K562 (cell line): Measurements from ENCODE around the gene ZNF407. TPM values are rescaled to one million over a fixed set of nuclear protein-coding genes. Genes with fewer than 3 reads are reported as not detected.

ENCODE experiments used
- ATAC-seq: fragments of 200-7000 bp; cut with Tn5 transposase; 3 replicates; pipeline ENCODE4 v1.9.1; 2020; ENCODE audit warnings: moderate library complexity
- BruUV-seq: library from RNA; stranded (reverse); fragments of 400-500 nt; replicated peaks from 2 replicates; lab custom pipeline; 2021; lab: Mats Ljungman, UMichigan
- CTCF ChIA-PET: fragments of 300-600 bp; formaldehyde crosslinking; extraction: SDS; loops from one replicate; lab custom pipeline; 2021; ENCODE audit warnings: low intra/inter-chr PET ratio; lab: Yijun Ruan, JAX
- POLR2A ChIA-PET: fragments of 300-600, 350-650 bp; sonication (Branson Sonifier 250); formaldehyde crosslinking; extraction: SDS; loops from one replicate; lab custom pipeline; 2021; ENCODE audit warnings: antibody characterized with exemption, inconsistent platforms; lab: Yijun Ruan, JAX
- DNase-seq, 4 experiments: peaks; one replicate each; pipeline versions ENCODE4 v3.0.0 to v3.0.0-alpha.2; 2011 to 2018; ENCODE audit warnings: low spot score in 3 of 4, mixed read lengths in 3 of 4; ENCODE audit errors: extremely low read depth in 1 of 4
- FAIRE-seq: peaks from 2 replicates; lab custom pipeline; 2011; peaks lifted over from hg19 to GRCh38; lab: Jason Lieb, UNC
- H2AFZ ChIP-seq: 2 replicates; pipeline ENCODE4 v1.6.0; 2011; ENCODE audit warnings: low read depth, low read length, control low read depth, inconsistent platforms
- H3K27ac ChIP-seq: fragments of 200-600 bp; 3 replicates; pipeline ENCODE4 v1.8.0; 2011; ENCODE audit warnings: low read depth, mild to moderate bottlenecking, control low read depth, inconsistent platforms, low read length, moderate library complexity, mixed read lengths; ENCODE audit errors: extremely low read depth
- H3K27me3 ChIP-seq, 2 experiments: fragments of 300-600 bp in 1 of 2; 2 replicates in 1 of 2; 3 replicates in 1 of 2; pipeline versions ENCODE4 v1.6.0 to v1.8.0; 2011; ENCODE audit warnings: inconsistent platforms in 2 of 2, low read length in 2 of 2, mild to moderate bottlenecking in 1 of 2, mixed read lengths in 1 of 2, moderate library complexity in 1 of 2; ENCODE audit not compliant: control insufficient read depth in 2 of 2, insufficient read depth in 2 of 2
- H3K36me3 ChIP-seq: fragments of 300-600 bp; 3 replicates; pipeline ENCODE4 v1.8.0; 2011; ENCODE audit warnings: mild to moderate bottlenecking, low read length, inconsistent platforms; ENCODE audit not compliant: control insufficient read depth, insufficient read depth
- H3K4me1 ChIP-seq, 2 experiments: fragments of 200-600 bp in 1 of 2; replicated peaks in 1 of 2; 2 replicates in 1 of 2; 3 replicates in 1 of 2; pipeline versions ENCODE4 v1.5.1 to v1.8.0; 2011; ENCODE audit warnings: inconsistent platforms in 2 of 2, low read length in 2 of 2, mild to moderate bottlenecking in 1 of 2, mixed read lengths in 1 of 2, moderate library complexity in 1 of 2; ENCODE audit not compliant: control insufficient read depth in 2 of 2, insufficient read depth in 2 of 2
- H3K4me2 ChIP-seq: 2 replicates; pipeline ENCODE4 v1.6.1; 2011; ENCODE audit warnings: low read length, control low read depth, inconsistent platforms, mixed read lengths; ENCODE audit not compliant: insufficient read depth
- H3K4me3 ChIP-seq: fragments of 200-600 bp; sonication (generic), shearing (Covaris generic); 2 replicates; pipeline ENCODE4 v1.5.1; 2016; ENCODE audit warnings: control low read depth, inconsistent platforms
- H3K79me2 ChIP-seq: fragments of 200-600 bp; 3 replicates; pipeline ENCODE4 v1.8.0; 2011; ENCODE audit warnings: low read length, inconsistent platforms; ENCODE audit not compliant: control insufficient read depth, insufficient read depth
- H3K9ac ChIP-seq, 2 experiments: 2 replicates each; pipeline versions ENCODE4 v1.6.0 to v1.6.1; 2011; ENCODE audit warnings: low read depth in 2 of 2, low read length in 2 of 2, control low read depth in 1 of 2, inconsistent platforms in 1 of 2, mild to moderate bottlenecking in 1 of 2, mixed read lengths in 1 of 2; ENCODE audit not compliant: insufficient read depth in 1 of 2
- H3K9me1 ChIP-seq: one replicate; pipeline ENCODE4 v1.6.0; 2011; ENCODE audit warnings: inconsistent platforms, mild to moderate bottlenecking, low read length, moderate library complexity; ENCODE audit not compliant: control insufficient read depth, insufficient read depth
- H3K9me3 ChIP-seq: replicated peaks from 2 replicates; pipeline ENCODE4 v1.5.1; 2011; ENCODE audit warnings: low read depth, low read length, inconsistent platforms; ENCODE audit not compliant: control insufficient read depth, insufficient read depth
- H4K20me1 ChIP-seq: replicated peaks from 2 replicates; pipeline ENCODE4 v1.6.1; 2011; ENCODE audit warnings: low read length, inconsistent platforms, mixed read lengths; ENCODE audit not compliant: control insufficient read depth, insufficient read depth
- CEBPZ ChIP-seq: fragments of 150-350 bp; IDR thresholded peaks from 2 replicates; pipeline ENCODE4 v1.6.1; 2014; ENCODE audit warnings: low read depth, mild to moderate bottlenecking, low read length, borderline replicate concordance
- FOXA1 ChIP-seq: fragments of 450-650 bp; IDR thresholded peaks from 2 replicates; pipeline ENCODE4 v1.6.1; 2016; ENCODE audit warnings: mild to moderate bottlenecking, borderline replicate concordance
- NR0B1 ChIP-seq: fragments of 450-650 bp; IDR thresholded peaks from one replicate; pipeline ENCODE4 v1.6.1; 2018; ENCODE audit warnings: mild to moderate bottlenecking, moderate library complexity; ENCODE audit not compliant: partially characterized antibody
- RBM22 ChIP-seq: fragments of 200-400 bp; formaldehyde crosslinking; IDR thresholded peaks from 2 replicates; pipeline ENCODE4 v1.6.1; 2018; ENCODE audit warnings: low read length, low read depth; ENCODE audit not compliant: poor library complexity, severe bottlenecking
- ZBTB49 ChIP-seq: sonication (generic); formaldehyde crosslinking; IDR thresholded peaks from 2 replicates; pipeline ENCODE4 v1.8.0; 2022; ENCODE audit warnings: missing genetic modification reagents, mild to moderate bottlenecking, borderline replicate concordance
- in situ Hi-C: fragments of 300-500 bp; cut with MboI; formaldehyde crosslinking; loops from 4 replicates; pipeline ENCODE4 v1.15.0; 2018; ENCODE audit warnings: inconsistent platforms, mixed read lengths
- intact Hi-C: fragments of 100-400 bp; cut with micrococcal nuclease; formaldehyde crosslinking; loops from 2 replicates; pipeline ENCODE4 v1.14.2; 2022
- polyA plus RNA-seq, 8 experiments: library from polyadenylated mRNA; depleted of rRNA in 4 of 8; stranded (reverse) in 5 of 8; unstranded in 3 of 8; fragments of >200 nt; fragmentation: Nextera tagmentation in 2 of 8; fragmentation: Illumina TruSeq in 1 of 8; extraction: Ambion mirVana in 2 of 8; extraction: Trizol in 1 of 8; gene quantifications; 2 replicates each; pipeline versions ENCODE4 v1.2.1 to v1.2.3, GENCODE V29; 2011 to 2014; ENCODE audit warnings: inconsistent platforms in 1 of 8, missing spikeins in 1 of 8
- total RNA-seq, 7 experiments: library from RNA; depleted of rRNA in 6 of 7; stranded (reverse); fragments of >200 nt in 6 of 7; fragmentation: Illumina TruSeq in 2 of 7; extraction: Trizol in 2 of 7; gene quantifications; 2 replicates each; pipeline versions ENCODE4 v1.2.1 to v1.2.3, GENCODE V29; 2011 to 2021; ENCODE audit warnings: low replicate concordance in 1 of 7

The ZNF407 gene
- total and polyA plus RNA-seq, 9 of the 15 experiments (the other 6 are each of a cell fraction or from before 2014, with no cell fraction given) = 0.21 to 5.4 (median 2.3) TPM

GRCh38 chr18:74856434-74856833, 258.8 kb downstream of the ZNF407 start:
- Histone ChIP-seq H3K9ac (no peak overlapping the region), H3K4me2 (no peak overlapping the region), H3K9me1 (no peaks in the 10 kb centered on the region), H3K36me3 (no peaks in the 10 kb centered on the region), H3K4me1 (peaks cover 0 to 3% of the 10 kb centered on the region in 2 experiments; a peak in 1 of 5 replicates), H3K79me2 (no peaks in the 10 kb centered on the region), H4K20me1 (no peaks in the 10 kb centered on the region), H3K4me3 (no peak overlapping the region), H3K27me3 (no peaks in the 10 kb centered on the region), H3K9me3 (no peaks in the 10 kb centered on the region), H3K27ac (no peak overlapping the region), H2AFZ (no peak overlapping the region)
- in situ Hi-C loops (no loop called here), intact Hi-C loops (no loop called here)
- CTCF ChIA-PET = no interaction called here
- FAIRE-seq (no peak), DNase-seq (no peak), ATAC-seq (no peak)
- no TSS peak for BruUV-seq
- no peak for TF ChIP-seq FOXA1
- TF ChIP-seq ZBTB49 = no peak
- no peak for TF ChIP-seq RBM22
- no peak for TF ChIP-seq NR0B1
- TF ChIP-seq CEBPZ = no peak
- POLR2A ChIA-PET = no interaction called here
